Kasumi-1 (cell line): ENCODE measurements around the gene SMIM43.

Source experiments
- DNase-seq, 2 experiments: peaks; one replicate each; lab custom pipeline; 2025; lab: John Stamatoyannopoulos, UW

SMIM43 gene

GRCh38 chr4:121764702-121765367 is at the start of gene SMIM43:
Gene SMIM43 (minus strand): TSS chr4:121765164. CDS start chr4:121765105, 59 bp downstream.
- DNase-seq, result no peak

- no peak for DNase-seq
Observed at GRCh38 chr4:121814756-121815155, 49.8 kb upstream of the SMIM43 start.

GRCh38 chr4:121811122-121811521 is 46.2 kb upstream of the SMIM43 start:
- DNase-seq, result peak in 1 of 2 experiments; percentile 47

- DNase-seq, result no peak
Observed at GRCh38 chr4:121806411-121806810, 41.4 kb upstream of the SMIM43 start.

GRCh38 chr4:121801715-121802075 is 36.7 kb upstream of the SMIM43 start:
- no peak for DNase-seq

DNA sequence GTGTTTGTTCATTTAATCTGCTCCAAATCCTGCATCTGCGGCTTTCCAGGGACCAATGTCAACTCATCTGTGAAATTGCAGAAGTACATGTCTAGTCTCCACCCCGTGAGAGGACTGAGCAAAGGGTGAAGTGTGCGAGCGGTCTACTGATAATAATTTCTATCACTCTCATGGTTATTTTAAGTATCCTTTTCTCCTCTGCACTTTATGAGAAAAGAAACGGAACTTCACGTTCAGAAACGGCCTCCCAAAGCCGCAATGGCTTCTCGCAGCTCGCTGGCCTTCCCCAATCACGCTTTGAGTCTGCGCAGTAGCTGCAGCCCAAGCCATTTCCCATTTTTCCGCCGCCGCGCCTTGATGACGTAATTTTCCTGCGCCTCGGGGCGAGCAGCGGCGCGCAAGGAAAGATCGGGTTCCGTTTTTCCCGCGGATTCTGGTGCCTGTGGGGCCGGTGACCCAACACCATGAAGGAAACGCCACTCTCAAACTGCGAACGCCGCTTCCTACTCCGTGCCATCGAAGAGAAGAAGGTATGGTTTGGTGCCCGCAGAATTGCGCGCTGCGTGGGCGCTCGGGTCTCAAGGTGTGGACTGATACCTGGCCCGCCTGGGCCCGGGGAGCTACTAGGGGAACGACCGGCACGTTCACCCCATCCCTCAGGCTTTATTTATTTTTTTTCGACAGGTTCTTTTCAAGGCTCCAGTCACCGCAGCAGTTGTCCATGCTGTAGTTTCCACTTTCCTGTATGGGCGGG is 36.2 kb upstream of the SMIM43 start, which contains the start of gene EXOSC9:
EXOSC9 (plus strand) TSS at position 363 of the 754 bp plus-strand sequence; CDS start at position 465, 102 bp downstream.
- peak; percentile 83 to 84 for DNase-seq

DNA sequence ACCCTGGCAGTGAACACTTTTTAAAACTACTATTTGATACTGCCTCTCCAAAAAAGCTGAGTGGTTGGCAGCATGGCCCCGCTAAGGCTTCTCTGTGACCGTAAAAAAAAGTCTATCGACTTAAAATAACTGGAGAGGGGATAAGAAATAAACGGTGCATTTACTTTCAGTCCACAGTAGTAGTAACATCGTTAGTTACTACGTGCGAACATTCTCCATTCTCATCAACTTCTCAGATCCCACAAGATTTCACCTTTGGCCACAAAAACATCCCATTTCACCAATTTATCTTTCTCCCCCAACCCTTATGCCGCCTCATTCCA is 35.6 kb upstream of the SMIM43 start:
- peak; percentile 63 to 66 for DNase-seq

- DNase-seq, result no peak
Observed at GRCh38 chr4:121799867-121800501, 35.0 kb upstream of the SMIM43 start.

DNA sequence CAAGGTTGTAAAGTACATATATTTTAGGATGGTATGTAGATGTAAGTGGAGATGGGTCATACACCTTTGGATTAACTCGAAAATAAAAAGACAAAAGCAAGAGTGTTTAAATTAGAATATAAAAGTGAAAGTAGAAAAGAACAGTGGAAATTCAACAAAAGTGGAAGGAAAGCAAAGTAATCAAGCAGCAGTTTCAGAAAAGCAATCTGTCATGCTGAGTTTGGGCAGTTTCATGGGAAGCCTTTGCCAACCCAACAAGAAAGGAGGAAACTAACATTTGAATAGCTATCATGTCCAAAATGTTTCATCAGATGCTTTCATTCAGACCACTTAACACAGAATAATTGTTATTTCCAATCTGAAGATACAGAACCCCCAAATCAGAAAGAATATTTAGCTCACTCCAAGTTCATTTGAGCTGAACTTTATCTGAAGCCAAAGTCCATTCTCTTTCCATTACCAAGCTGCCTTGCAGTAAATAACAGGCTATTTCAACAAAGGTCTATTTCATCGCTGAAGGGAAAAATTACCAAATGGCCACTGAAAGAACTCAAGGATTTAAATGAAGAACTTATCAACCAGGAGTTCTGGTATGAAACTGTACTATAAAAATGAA is 34.4 kb upstream of the SMIM43 start:
- peak in 1 of 2 experiments; percentile 5 for DNase-seq

DNA sequence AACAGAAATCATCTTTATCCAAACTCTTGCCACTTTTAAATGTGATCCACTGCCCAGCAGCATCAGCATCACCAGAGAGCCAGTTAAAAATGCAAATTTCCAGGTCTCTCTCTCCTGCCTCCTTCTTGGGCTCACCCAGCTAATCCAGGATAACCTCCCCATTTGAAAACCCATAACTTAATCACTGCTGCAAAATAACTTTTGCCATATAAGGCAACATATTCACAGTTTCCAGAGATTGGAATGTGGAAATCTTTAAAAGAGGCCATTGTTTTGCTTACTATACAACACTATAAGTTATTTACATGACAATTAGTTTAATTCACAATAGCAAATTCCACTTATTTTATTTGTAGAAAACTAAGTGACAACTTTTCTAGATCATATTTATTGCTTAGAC is 31.3 kb upstream of the SMIM43 start:
- DNase-seq, result no peak

DNA sequence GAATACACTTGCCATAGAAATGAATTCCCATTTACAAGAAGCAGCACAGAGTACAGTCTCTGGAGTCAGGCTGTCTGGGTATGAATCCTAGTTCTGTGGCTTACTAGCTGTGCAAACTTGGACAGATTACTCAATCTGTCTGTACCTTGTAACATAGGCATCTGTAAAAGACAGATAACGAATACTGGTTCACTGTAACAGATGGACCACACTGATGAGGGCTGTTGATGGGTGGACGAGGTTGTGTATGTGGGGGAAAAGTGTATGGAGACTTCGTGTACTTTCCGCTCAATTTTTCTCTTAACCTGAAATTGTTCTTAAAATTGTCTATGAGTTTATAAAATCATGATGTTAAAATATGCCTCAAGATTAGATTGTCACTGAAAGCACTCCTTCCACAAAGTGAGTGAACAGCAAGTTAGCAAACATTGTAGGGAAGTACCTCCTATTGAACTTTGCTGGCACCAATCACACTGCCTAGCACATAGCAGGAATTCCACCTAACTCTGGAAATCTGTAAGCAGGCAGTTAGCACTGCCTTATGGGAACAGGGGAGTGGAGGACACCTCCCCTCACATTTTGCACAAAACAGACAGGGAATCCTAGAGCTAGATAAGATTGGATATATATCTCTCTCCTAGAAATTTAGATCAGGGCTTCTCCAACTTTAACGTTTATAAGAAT is 29.7 kb upstream of the SMIM43 start:
- no peak for DNase-seq

DNA sequence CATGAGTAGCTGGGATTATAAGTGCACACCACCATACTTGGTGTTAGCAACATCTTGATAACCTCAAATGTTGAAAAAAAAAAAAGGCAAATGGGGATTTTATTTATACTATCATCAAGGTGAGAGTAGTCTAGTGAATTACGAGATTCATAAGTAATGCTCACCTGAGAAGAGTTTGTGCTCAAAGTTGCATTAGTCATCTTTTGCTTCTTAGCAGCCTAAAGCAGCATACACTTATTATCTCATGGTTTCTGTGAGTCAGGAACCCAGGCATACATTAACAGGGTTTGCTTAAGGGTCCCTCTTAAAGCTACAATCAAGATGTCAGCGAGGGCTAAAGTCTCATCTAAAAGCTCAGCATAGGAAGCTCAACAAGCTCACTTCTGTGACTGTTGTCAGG is 28.0 kb upstream of the SMIM43 start:
- DNase-seq, result no peak

DNA sequence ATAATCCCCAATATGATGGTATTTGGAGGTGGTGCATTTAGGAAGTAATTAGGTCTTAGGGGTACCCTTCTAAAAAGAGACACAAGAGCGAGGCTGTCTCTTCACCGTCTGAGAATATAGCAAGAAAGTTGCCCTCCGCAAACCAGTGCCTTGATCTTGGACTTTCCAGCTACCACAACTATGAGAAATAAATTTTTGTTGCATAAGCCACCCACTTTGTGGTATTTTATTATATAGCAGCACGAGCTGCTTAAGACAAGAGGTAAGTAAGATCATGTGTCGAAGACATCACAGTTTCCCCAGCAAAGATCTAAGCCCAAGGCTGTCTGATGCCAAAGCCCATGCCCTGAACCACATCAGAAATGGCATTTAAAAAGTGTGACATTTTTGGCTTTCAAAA is 26.5 kb upstream of the SMIM43 start:
- no peak for DNase-seq

DNA sequence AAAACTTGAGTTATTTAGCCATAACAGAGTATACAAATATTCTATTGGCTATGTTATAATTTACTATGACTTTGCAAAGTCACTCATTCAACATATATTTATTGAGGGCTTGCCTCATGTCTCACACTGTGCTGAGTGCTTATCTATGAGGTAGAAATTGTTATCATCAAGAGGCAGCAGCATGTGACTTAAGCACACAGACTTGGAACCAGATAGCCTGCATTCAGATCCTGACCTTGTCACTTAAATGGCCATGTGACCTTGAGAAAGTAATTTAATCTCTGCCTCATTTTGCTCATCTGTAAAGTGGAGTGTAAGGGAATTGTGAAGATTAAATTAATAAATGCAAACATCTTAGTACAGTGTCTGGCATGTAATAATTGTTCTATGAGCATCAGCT is 26.0 kb upstream of the SMIM43 start:
- no peak for DNase-seq

GRCh38 chr4:121789960-121790829 is 25.2 kb upstream of the SMIM43 start:
- no peak for DNase-seq

DNA sequence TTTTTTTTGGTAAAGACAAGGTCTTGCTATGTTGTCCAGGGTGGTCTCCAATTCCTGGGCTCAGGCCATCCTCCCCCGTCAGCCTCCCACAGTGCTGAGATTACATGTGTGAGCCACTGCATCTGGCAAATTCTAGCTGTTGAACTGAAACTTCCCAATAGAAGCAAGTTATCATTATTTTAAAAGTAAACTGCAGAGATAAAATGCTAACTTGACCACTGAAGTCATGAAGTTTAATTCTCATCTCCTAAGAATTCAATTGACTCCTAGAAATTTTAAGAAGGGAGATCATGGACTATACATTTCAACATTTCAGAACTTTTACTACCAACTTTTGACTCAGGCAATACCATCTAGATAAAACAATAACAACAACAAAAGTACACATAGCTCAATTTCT is 24.5 kb upstream of the SMIM43 start:
- DNase-seq, result no peak

DNA sequence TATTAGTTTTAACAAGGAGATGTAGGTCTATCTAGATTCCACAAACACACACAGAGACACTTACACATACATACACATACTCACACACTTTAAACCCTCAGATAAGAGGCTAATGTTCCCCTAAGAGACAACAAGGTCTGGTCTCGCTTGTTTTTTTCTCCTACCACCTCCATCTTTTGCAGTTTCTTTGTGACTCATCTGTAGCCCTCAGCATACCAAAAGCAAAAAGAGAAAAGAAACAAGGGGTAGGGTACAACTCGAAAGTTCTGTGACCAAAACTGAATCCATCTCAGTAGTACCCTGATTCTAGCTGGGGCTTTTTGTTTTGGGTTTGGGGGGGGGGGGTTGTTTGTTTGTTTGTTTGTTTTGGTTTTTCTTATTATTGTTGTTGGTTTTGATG is 23.9 kb upstream of the SMIM43 start:
- no peak for DNase-seq

DNA sequence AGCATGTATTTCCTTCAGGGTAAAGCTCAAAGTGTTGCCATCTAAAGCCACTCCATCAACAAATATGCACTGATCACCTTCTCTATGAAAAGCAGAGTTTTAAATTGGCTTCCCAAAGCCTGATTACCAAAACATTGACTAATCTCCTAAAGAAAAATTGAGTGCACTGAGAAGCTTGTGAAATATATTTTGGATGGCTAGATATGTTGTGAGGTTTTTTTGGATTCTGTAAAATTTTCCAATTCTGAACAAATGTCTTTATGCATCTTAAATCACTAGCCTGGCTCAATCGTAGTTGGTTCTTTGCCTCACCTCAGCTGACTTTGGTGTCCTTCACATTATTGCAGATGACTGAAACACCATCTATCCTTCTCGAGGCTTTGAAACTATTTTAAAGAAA is 21.3 kb upstream of the SMIM43 start:
- no peak for DNase-seq

GRCh38 chr4:121785479-121785878 is 20.5 kb upstream of the SMIM43 start:
- DNase-seq, result no peak

DNA sequence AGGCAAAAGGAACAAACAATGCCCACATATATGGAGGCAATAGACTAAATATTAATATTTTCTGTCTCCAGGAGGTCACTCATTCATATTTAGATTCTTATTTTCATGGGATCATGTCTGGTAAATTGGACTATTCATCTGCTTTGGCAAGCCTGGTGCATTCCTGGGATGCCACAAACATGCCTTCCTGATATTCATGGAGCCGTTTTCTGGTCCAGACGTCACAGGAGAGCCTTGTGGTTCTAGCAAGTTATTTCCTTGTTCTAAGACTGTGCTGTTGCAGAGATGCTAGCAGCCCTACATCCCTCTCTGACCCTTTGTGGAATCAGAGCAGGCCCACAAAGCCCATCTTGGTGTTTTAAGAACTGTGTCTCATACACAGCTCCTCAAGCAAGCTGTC is 20.0 kb upstream of the SMIM43 start:
- no peak for DNase-seq

DNA sequence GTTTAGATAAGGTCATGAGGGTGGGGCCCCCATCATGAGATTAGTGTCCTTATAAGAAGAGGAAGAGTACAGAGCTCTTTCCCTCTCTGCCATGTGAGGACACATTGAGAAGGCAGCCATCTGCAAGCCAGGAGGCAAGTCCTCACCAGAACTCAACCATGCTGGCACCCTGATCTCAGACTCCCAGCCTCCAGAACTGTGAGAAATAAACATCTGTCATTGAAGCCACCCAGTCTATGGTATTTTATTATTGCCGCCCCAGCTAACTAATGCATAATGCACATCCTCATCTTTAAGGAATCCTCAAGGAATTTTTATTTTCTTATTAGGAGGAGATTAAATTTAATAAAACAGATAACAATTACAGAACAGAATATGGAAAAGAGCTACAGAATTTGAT is 19.4 kb upstream of the SMIM43 start:
- DNase-seq, result no peak
